ENCODE data around the gene LY86. TPM values are rescaled to one million over a fixed set of nuclear protein-coding genes. Genes with fewer than 3 reads are reported as not detected.

LY86 gene
- total RNA-seq, 1 donor = 2.2 TPM

GRCh38 chr6:6696867-6697531, 108.5 kb downstream of the LY86 start:
- DNase-seq (ENCODE audit: low read depth in 2 of 3, low spot score in 2 of 3) = peak in 2 of 3 donors; percentile 81 to 89

GRCh38 chr6:6697620-6698019, 109.1 kb downstream of the LY86 start:
- no peak for DNase-seq (ENCODE audit: low read depth in 2 of 3, low spot score in 2 of 3)

GRCh38 chr6:6699741-6700367, 111.3 kb downstream of the LY86 start:
- DNase-seq (ENCODE audit: low read depth in 2 of 3, low spot score in 2 of 3) = peak in 2 of 3 donors; percentile 70 to 87

GRCh38 chr6:6700407-6701270, 112.1 kb downstream of the LY86 start:
- DNase-seq (ENCODE audit: low read depth in 2 of 3, low spot score in 2 of 3) = no peak

GRCh38 chr6:6701864-6702263, 113.3 kb downstream of the LY86 start:
- no peak for DNase-seq (ENCODE audit: low read depth in 2 of 3, low spot score in 2 of 3)

GRCh38 chr6:6703699-6704098, 115.2 kb downstream of the LY86 start:
- no peak for DNase-seq (ENCODE audit: low read depth in 2 of 3, low spot score in 2 of 3)
